Lower lobe of right lung (tissue), 2 donors: ENCODE measurements around the gene MMD. TPM values are rescaled to one million over a fixed set of nuclear protein-coding genes. Genes with fewer than 3 reads are reported as not detected.

Experiments used
- ATAC-seq, 2 donors: fragments of 200-7000 bp; cut with Tn5 transposase; one replicate each; pipeline ENCODE4 v1.9.1; 2020 to 2022; ENCODE audit warnings: mild to moderate bottlenecking in 2 of 2, moderate library complexity in 2 of 2
- DNase-seq: peaks from one replicate; pipeline ENCODE4 v3.0.0-alpha.2; 2020
- H3K27ac ChIP-seq: fragments of 200-600 bp; one replicate; pipeline ENCODE4 v1.8.0; 2022
- H3K27me3 ChIP-seq: fragments of 200-600 bp; one replicate; pipeline ENCODE4 v1.8.0; 2022; ENCODE audit warnings: low read depth
- H3K36me3 ChIP-seq: fragments of 200-600 bp; one replicate; pipeline ENCODE4 v1.8.0; 2022; ENCODE audit warnings: mild to moderate bottlenecking
- H3K4me1 ChIP-seq: fragments of 200-600 bp; one replicate; pipeline ENCODE4 v1.8.0; 2022
- H3K4me3 ChIP-seq: fragments of 200-600 bp; one replicate; pipeline ENCODE4 v1.8.0; 2022; ENCODE audit warnings: mild to moderate bottlenecking
- H3K9me3 ChIP-seq: fragments of 200-600 bp; one replicate; pipeline ENCODE4 v1.8.0; 2022
- CTCF ChIP-seq: fragments of 200-600 bp; IDR thresholded peaks from one replicate; pipeline ENCODE4 v1.8.0; 2022; ENCODE audit warnings: antibody characterized with exemption, mild to moderate bottlenecking
- intact Hi-C: fragments of 100-400 bp; cut with DNase I; formaldehyde crosslinking; loops from one replicate; pipeline ENCODE4 v1.11.0; 2022
- total RNA-seq: library from RNA; stranded (reverse); fragmentation: NEBNext Ultra II Directional; extraction: Animal tissue kit (Norgen Biotek cat#: 25700); gene quantifications from one replicate; pipeline ENCODE4 v1.2.1, GENCODE V29; 2021
- donor health status: DM: no; HTN: yes; CAD: no; lungs with severe emphysema.

The MMD gene
- total RNA-seq, 1 donor from 2014 or later, result 23.1 TPM

- ATAC-seq (no peak), DNase-seq (no peak)
- Histone ChIP-seq H3K27me3 (no peaks in the 10 kb centered on the region), H3K9me3 (no peaks in the 10 kb centered on the region), H3K27ac (no peak overlapping the region), H3K4me1 (peaks cover 13% of the 10 kb centered on the region), H3K4me3 (no peak overlapping the region), H3K36me3 (no peaks in the 10 kb centered on the region)
- no peak for TF ChIP-seq CTCF
- intact Hi-C loops, result no loop called here
Observed at GRCh38 chr17:55442462-55442861, 20.8 kb upstream of the MMD start.

DNA sequence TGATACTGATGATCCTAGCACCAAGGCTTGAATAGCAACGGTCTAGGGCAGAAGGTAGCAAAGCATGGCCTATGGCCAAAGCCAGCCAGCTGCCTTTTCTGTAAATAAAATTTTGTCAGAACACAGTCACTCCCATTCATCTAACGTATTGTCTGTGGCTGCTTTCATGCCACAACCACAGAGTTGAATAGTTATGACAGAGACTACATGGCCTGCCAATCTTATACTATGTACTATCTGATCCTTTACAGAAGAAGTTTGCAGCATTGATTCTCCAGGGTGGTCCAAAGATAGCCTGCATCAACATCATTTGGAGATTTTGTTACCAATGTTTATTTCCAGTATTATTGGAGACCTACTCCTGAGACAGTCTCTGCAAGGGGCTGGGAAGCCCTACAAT lies 19.9 kb upstream of the MMD start:
- ATAC-seq (no peak), DNase-seq (no peak)
- TF ChIP-seq CTCF, result no peak

DNA sequence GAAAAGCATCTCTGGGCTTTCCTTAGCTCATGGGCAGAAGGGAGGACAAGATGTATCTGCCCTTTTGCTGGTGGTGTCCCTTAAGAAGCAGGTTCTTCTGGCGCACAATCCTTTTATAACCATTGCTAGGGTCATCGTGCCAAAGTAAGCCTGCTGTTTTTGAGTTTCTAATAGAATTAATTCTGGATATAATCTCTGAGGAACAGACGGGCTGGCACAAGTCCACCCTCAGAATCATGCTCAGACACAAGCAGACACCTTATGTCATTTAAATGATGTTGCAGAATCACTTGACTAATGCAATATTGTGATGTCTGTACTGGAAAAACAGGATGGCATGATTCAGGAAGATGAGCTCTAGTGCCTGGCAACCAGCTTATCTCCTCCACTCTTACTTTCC lies 18.8 kb upstream of the MMD start:
- no peaks in the 10 kb centered on the region for H3K36me3 ChIP-seq
- peaks cover 13% of the 10 kb centered on the region for H3K4me1 ChIP-seq
- DNase-seq (no peak), ATAC-seq (no peak)
- H3K27me3 ChIP-seq, result no peaks in the 10 kb centered on the region
- intact Hi-C loops, result no loop called here
- no peak for TF ChIP-seq CTCF
- no peak overlapping the region for H3K4me3 ChIP-seq
- no peak overlapping the region for H3K27ac ChIP-seq
- no peaks in the 10 kb centered on the region for H3K9me3 ChIP-seq

More for the DNA sequence above, 19.9 kb upstream of the MMD start:
- Histone ChIP-seq H3K4me1 (peaks cover 17% of the 10 kb centered on the region), H3K36me3 (no peaks in the 10 kb centered on the region), H3K27ac (no peak overlapping the region), H3K9me3 (no peaks in the 10 kb centered on the region), H3K27me3 (no peaks in the 10 kb centered on the region), H3K4me3 (no peak overlapping the region)
- intact Hi-C loops, result no loop called here

DNA sequence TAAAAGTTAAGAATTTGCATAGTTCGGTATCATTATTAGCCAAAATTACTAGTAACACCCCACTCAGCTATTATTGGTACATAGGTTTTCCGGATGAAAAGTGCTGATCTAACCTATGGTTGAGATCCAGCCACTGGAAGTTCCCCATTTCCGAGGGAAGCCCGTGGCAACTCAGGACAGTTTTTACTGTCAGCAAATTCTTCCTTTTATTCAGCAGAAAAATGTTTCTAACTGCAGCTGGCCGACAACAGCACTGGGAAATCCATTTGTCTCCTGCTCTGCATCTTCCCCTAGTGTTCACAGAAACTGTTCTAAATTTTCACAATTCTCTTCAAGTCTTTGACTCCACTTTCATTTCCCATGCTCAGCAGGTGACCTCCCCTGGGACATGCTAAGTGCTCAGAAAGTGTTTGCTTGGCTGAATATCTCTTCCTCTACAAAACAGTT lies 15.5 kb upstream of the MMD start:
- DNase-seq, result no peak
- Histone ChIP-seq H3K27me3 (no peaks in the 10 kb centered on the region), H3K27ac (no peak overlapping the region), H3K36me3 (no peaks in the 10 kb centered on the region), H3K9me3 (no peaks in the 10 kb centered on the region), H3K4me3 (no peak overlapping the region), H3K4me1 (peaks cover 23% of the 10 kb centered on the region)
- no peak for TF ChIP-seq CTCF
- ATAC-seq, result no peak
- intact Hi-C loops, result no loop called here

DNA sequence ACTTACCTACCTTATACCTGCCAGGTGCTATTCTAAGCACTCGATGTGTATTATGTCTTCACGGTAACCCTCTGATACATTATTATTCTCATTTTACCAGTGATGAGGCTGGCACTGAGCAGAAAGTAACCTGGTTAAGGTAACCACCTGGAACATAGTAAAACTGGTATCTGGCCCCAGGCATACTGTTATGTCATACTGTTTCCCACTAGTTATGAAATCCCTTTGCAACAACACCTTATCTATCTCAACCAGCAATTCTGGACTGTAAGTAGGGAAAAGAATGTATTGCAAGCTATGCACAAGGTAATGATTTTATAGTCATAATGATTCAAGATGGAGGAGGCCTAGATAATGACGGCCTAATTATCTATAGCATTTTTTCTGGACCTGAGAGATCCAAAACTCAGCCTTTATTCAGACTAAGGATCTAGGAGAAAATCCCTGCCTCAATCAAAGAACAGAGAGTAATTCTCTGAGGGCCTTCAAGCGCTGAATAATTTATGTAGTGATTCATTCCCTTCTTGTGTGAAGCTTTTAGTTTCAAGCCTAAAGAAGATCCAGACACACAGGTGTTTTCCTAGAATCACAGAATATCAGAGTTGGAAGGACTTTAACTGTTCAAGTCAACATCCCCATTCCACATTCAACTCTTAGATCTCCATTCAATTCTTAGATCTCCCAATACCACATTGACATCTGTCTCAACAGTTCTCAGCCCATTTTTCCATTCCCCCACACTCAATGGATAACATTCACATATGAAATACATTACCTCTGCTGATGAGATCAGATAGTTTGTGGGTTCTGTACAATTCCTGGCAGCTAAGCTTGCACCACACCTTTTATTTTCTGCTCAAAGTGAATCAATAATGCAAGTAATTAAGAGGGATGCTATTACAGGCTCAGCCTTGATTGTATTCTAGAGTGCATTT lies 14.9 kb upstream of the MMD start:
- Histone ChIP-seq H3K4me3 (no peak overlapping the region), H3K4me1 (peaks cover 23% of the 10 kb centered on the region), H3K27me3 (no peaks in the 10 kb centered on the region), H3K27ac (no peak overlapping the region), H3K9me3 (no peaks in the 10 kb centered on the region), H3K36me3 (no peaks in the 10 kb centered on the region)
- intact Hi-C loops, result no loop called here
- ATAC-seq (no peak), DNase-seq (no peak)
- TF ChIP-seq CTCF, result no peak
